Retina (tissue), 1 donor: ENCODE measurements around the gene LHFPL6.

ENCODE experiments used
- DNase-seq: peaks from one replicate; pipeline ENCODE4 v3.0.0-alpha.2; 2016

LHFPL6 gene

DNA sequence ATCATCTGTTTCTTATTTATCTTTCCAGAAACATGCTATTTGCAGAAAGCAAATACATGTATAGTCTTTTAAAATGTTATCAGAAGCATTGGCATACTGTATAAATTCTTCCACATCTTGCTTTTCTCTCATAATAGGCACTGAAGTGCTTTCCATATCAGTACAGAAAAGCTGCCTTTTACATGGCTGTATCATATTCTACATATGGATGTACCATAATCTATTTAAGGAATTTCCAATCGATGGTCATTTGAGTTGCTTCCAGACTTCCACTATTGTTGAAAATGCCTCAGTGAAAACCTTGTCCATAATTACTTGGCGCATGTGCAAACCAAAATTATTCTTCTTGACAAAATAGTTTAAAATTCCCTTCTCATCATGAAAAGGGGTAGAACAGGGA is 272.5 kb downstream of the LHFPL6 start:
- DNase-seq: no peak

DNA sequence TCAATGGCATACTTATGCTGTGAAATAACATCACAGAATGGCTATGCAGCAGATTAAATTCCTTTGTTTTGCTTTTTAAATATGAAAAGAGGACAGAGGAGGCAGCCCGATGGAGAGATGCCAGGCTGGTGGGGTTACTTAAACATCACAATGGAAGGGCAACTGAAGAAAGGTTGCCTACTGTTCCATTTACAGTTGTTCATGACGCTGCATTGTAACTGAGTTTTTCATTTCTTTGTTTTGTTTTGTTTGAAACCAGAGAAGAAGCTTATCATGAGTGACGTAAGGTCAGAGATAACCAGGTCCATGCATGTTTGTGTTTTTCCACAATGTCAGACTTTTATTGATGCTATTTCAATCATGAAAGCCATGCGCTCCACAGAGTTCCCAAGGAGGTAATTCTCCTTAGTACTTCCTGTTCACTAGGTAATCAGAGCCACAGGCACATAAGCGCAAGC is 273.8 kb downstream of the LHFPL6 start:
- DNase-seq: no peak

DNA sequence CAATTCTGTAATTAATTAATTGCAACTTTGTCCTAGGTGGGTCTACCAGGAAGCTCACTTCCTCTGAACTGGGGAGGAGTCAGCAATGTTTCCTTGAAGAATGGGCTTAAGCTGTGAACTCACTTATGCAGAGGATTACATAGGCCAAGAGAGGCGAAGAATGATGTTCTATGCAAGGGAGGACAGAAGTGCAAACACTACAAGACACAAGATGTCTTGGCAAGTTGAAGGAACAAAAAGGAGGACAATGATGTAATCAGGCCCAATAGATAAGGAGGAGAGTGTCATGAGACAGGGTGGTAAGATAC is 275.9 kb downstream of the LHFPL6 start:
- DNase-seq: no peak

DNA sequence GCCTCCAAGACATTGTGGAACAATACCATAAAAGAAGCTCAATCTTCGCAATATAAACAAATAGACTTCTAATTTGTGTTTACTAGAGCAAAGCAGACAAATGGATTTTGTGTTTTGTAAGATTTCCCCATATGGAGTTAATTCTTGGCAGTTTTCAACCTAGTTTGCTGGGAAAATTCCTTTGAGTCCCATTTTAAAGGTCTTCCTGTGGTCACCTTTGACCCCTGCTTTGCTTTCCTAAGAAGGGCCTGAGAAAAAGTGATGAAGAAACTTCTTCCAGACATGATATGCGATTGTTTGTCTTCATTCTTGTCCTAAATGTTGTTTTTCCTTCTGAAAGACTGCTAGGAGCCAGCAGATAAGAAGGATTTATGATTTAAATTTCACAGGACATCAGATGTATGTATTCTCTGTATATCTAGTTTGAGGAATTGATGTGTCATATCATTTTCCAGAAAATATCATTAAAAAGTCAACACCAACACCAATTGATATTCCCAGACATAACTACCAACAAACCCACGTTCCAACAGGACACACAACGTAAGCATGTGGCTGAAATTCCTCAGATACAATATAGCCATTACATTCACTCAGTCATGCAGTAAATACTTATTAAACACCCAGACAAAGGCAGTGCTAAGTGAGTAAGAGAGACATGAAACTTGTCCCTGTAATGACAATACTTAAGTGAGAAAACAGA is 276.4 kb downstream of the LHFPL6 start:
- peak; percentile 39 for DNase-seq

DNA sequence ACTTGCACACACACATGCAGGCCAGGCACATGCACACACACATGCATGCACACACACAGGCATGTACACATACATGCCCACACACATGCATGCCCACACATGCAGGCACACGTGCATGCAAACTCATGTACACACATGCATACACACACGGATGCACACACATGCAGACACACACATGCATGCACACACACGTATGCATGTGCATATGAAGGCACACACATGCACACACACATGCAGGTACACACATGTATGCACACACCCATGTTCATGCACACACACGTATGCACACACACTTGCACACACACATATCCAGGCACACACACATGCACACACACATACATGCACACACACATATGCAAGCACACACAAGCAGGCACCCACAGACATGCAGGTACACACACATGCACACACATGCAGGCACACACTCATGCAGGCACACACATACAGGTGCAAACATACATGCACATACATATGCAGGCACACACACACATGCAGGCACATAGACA is 278.1 kb downstream of the LHFPL6 start:
- DNase-seq: no peak

DNA sequence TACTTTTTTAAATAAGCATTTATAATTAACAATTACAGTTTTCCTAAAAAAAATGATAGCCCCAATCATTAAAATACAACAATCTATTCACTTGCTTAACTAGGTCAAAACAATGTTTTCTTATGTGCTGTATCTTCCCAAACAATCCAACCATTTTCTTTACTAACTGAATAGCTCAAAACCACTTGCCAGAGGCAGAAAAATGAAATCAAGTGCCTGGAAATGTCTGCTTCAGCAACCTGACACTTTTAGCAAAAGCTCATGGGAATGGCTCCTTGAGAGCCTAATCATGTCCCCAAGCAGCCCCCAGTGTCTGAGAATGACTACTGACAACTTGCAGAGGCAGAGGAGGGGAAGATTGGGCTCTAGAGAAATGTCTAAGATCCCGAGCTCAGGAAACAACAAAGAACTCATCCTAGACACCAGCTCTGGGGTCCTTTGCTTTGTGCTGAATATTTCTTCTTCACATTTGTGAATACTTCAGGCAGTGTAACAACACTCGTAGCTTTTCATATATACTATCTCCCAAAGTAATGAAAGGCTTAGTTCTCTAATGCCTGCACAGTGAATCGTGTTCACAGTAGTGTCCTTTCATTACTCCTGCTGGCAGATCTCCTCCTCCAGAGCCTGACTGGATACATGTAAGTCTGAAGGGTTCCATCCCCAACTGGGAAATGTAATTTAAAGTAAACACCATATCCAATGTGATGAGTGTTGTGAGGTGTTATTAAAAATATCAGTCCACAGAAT is 280.0 kb downstream of the LHFPL6 start:
- peak; percentile 56 for DNase-seq

DNA sequence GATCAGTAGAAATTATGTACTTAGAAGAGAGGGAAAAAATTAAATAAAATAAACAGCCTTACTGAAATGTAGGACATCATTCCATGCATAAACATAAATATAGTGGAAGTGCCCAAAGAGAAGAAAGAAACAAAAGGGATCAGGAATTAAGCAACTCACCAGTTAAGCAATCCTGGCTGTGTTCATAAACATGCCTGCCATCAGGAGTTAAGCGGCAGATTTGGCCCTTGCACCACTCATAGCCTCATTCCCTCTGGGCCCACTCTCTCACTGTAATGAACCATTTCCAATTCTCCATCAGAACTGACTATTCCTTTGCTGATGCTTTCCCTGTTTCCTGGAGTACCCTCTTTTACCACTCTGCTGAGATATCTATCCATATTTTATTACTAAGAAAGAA is 281.4 kb downstream of the LHFPL6 start:
- no peak for DNase-seq

DNA sequence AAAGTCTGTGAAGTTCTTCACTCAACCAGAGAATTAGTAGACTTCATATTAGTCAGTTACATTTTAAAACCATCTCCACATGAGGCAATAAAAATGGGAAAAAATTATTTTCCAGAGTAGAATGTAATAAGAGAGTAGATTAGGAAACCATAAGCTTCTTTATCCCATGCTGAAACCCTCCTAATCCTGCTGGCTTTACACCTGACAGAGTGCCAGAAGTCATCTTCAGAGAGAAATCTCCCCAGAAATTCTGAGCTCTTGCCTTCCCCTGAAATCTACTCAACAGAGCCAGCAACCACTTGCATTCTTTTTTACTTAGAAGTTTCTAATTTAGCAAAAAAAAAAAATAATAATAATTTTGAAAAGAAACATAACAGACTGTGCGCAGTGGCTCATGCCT is 284.8 kb downstream of the LHFPL6 start:
- DNase-seq: no peak

DNA sequence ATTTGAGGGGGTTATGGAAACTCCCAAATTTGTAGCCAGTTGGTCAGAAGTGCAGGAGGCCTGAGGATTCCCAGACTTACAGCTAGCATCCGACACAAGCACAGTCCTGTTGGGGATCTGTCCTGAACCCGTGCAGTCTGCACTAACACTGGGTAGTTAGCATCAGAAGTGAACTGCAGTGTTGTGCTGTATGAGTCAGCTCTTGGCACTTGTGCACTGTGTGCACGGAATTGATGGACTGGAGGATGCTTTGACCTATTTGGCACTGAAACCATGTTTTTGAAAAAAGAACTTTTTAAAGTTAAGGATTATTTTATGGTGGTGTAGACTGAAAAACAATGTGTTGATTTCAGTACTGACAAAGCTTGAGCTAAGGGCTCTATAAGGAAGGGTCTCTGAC is 285.7 kb downstream of the LHFPL6 start:
- DNase-seq: no peak

DNA sequence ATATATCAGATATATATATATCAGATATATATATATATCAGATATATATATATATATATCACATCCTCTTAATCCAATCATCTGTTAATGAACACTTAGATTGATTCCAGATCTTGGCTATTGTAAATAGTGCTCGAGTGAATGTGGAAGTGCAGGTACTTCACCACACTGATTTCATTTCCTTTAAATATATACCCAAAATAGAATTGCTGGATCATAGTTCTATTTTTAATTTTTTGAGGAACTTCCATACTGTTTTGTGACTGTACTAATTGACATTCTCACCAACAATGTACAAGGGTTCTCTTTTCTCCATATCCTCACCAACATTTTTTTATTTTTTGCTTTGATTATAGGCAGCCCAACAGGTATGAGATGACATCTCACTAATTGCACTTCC is 287.2 kb downstream of the LHFPL6 start:
- no peak for DNase-seq

DNA sequence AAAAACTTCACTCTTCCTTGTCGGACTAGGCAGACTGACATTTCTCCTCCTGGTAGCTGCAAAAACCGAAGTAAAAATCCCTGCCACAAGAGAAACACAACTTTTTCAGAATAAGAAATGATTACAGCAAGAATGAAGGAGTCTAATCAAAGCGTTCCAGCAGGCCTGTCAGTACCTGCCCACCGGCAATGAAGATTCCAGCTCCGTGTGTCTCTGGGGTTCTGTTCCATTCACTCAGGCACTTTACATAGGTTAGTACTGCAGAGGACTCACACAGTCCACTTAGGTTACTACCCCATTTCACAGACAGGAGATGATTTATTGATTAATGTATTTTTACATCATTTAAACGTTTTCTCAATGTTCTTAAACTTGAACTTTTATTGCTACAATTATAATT is 289.3 kb downstream of the LHFPL6 start:
- no peak for DNase-seq

DNA sequence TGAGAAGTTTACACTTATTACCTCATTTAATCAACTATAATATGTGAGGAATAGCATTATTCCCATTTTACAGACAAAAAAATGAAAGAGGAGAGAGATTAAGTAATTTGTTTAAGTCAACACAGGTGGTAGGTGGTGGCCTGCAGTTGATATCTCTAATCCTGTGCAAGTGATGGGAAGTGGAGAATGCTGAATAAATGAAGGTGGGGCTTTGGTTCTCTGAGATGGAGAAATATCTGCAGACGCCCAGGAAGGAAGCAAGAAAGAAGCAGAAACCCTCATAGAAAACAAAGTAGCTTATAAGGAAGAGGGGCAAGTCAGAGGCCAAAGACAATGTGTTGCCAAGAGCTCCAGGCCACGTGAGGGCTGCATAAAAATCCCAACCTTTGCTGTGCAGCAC is 290.4 kb downstream of the LHFPL6 start:
- no peak for DNase-seq

DNA sequence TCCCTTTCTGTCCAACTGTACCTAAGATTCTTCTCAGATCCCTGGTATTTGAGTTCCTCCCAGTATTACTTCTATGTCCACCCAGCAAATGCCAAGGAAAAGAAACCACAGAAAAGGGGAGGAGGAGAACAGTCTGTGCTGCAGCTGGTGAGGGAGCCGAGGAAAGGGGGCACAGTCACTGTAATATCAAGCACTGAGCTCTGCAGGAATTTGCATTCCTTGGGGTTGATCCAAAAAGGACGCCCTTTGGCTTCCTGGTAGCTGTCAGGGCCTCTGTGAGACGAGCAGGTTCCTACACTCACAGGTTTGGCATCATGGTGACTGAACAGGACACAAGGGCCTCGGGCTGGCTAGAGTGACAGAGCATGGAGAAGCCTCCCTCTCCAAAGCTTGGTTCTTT is 291.4 kb downstream of the LHFPL6 start:
- DNase-seq: no peak

DNA sequence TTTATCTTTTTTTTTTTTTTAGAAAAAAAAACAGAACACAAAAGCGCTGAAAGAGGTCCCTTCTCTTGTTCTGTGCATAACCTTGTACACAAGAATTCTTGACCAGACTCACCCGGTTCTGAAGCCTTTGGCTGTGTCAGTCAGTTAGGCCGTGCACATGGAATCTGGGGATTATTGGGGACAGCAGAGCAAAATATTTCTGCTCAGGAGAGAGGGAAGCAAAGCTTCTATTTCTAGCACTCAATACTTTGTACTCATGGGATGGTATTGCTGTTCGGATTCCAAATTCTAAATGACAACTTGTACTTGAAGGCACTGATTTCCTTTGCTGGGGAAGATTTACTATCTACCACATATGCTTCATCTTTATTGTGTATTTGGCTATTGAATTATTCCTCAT is 292.0 kb downstream of the LHFPL6 start:
- DNase-seq: no peak

DNA sequence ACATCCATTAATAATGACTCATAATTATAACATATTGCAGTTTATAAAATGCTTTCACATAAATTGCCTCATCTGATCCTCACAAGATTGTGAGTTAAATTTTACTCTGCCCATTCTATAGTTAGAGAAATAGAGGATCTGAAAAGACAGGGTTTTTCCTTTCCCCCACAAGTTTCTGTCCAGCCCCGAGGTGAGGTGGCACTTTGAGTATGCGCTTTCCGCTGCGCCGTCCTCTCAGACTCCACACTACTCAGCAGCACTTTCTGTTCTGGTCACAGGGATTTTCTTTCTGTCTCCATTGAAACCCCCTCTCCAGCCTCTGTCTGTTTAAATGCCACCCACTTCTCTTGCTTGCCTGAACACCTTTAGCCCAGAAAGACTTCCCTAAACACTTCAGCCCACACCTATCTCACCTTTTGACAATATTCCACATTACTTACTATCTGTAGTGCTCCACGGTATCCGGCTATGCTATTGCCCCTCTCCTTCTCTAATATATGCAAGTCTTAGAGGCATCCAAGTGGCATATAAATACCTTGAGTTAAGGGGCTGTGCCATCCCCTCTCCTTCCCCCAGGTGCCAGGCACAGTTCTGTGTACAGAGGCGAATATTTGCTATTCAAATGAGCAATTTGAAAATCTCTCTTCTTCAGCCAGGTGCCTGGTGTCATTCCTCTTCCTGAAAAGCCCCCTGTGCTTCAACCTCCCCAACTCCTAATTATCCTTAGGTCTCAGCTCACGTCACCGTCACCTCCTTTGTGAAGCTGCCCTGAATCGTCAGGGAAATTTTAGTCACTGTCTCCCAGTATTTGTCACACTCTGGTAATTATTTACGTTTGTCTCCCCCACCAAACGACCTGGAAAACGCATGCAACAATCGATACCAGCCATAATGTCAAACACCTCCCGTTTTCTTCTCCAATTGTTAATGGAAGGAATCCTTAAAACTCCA is 296.1 kb downstream of the LHFPL6 start:
- peak; percentile 41 for DNase-seq

DNA sequence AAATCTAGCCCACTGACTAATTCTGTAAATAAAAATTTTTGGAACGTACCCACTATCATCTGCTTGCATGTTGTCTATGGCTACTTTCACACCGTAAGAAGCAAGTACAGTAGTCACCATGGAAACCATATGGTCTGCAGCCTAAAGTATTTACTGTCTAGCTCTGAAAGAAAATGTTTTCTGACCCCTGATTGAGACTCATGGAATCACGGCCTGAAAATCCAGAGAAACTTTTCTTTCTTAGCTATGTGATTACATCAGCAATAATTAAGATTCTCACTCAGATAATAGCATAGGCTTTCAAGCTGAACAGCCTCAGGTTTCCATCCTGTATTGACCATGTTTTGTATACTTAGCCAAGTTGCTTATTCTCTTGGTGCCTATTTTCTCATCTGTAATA is 300.2 kb downstream of the LHFPL6 start:
- no peak for DNase-seq

DNA sequence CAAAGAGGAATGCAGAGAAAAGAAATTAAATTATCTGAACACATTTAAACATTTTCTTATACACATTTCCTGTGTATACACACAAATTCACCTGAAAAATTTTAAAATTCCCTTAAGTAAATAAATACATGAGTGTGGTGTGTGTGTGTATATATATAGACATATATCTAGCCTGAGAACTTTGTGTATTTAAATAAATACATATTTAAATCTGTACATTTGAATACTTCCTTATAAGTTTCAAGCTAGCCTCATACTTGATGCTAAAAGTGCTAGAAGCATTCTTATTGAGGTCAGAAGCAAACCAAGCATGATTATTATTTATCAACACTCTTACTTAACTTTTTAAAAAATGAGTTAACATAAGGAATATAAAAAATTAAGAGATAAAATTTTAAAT is 304.0 kb downstream of the LHFPL6 start:
- DNase-seq: no peak

DNA sequence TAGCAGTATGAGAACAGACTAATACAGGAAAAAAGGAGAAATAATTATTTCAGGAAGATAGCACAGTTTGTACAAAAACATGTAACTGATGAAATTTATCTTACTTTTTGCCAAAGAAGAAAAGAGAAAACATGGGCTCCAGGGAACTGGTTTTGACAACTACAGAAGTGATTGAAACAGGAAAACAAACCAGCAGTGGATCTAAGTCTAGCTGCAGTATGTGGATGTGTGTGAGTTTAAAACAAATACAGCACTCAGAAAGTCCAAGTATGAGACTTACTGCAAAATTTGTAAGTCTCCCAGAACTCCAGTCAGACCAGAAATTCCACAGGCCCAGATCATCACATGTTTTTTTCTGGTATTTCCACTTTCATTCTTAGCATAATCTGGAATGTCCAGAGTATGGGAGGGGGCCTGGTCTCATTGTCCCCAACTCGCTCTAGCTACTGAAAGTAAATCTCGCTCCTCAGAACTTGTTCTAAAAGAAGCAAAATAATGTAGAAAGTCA is 305.3 kb downstream of the LHFPL6 start:
- no peak for DNase-seq

DNA sequence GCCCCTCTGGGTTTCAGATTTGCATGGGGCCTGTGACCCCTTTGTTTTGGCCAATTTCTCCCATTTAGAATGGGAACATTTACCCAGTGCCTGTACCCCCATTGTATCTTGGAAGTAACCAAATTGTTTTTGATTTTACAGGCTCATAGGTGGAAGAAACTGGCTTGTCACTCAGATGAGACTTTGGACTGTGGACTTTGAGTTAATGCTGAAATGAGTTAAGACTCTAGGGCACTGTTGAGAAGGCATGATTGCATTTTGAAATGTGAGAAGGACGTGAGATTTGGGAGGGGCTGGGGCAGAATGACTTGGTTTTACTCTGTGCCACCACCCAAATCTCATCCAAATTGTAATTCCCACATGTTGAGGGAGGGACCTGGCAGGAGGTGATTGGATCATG is 306.0 kb downstream of the LHFPL6 start:
- no peak for DNase-seq

DNA sequence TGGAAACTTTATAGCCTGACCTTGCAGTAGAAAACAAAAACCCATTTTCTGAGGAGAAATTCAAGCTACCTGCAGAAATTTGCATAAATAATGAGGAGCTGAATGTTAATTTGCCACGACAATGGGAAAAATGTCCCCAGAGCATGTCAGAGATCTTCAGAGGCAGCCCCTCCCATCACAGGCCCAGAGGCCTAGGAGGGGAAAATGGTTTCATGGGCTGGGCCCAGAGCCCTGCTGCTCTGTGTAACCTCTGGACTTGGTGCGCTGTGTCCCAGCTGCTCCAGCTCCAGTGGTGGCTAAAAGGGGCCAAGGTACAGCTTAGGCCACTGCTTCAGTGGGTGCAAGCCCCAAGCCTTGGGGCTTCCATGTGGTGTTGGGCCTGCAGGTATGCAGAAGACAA is 306.8 kb downstream of the LHFPL6 start:
- DNase-seq: no peak
